ENCODE data around the gene ADISSP. TPM values are rescaled to one million over a fixed set of nuclear protein-coding genes. Genes with fewer than 3 reads are reported as not detected.

ADISSP gene
- total RNA-seq, 1 experiment from 2014 or later: 99.4 TPM

GRCh38 chr20:3813848-3814581 lies 46.5 kb upstream of the ADISSP start:
- peaks cover 54 to 79% of the 10 kb centered on the region in 2 experiments for H3K4me1 ChIP-seq (ENCODE audit: control insufficient read depth in 1 of 2, insufficient read depth in 2 of 2, low read length in 2 of 2)
- BruUV-seq (replicated peaks): no TSS peak
- H3K4me2 ChIP-seq (ENCODE audit: low read length): peak overlapping the region; percentile 49
- peak overlapping the region; percentile 76 for H3K9ac ChIP-seq (ENCODE audit: low read length)
- H3K79me2 ChIP-seq (ENCODE audit: insufficient read depth, low read length): peaks cover 7% of the 10 kb centered on the region
- H3K9me3 ChIP-seq (ENCODE audit: control insufficient read depth in 1 of 2, insufficient read depth in 1 of 2, low read depth in 1 of 2, low read length in 2 of 2): no peaks in the 10 kb centered on the region
- H3K9me2 ChIP-seq (ENCODE audit: insufficient read depth): no peaks in the 10 kb centered on the region
- intact Hi-C loops (cut with micrococcal nuclease): no loop called here
- H3K36me3 ChIP-seq (ENCODE audit: control insufficient read depth in 1 of 2, insufficient read depth in 2 of 2, low read length in 2 of 2): no peaks in the 10 kb centered on the region
- ChIA-PET CTCF (interaction anchor here (1.0 to 1.6 kb wide), 3 partner anchors 29 to 138 kb away, joined by 3 to 6 read pairs (median 4); no protein-coding TSS in a partner anchor), RAD21 (ENCODE audit: low non-redundant PET in 1 of 2, low total read pairs in 2 of 2, uncharacterized antibody in 2 of 2, unreplicated experiment in 2 of 2) (no interaction called here), POLR2A (interaction anchor here (0.7 to 3.3 kb wide), 4 partner anchors 10 to 26 kb away, joined by 3 to 14 read pairs (median 10); partner anchors contain the start of gene CDC25B)
- no peaks in the 10 kb centered on the region for H4K20me1 ChIP-seq (ENCODE audit: insufficient read depth)
- peak overlapping the region; percentile 99 for H3K27ac ChIP-seq (ENCODE audit: low read depth, low read length)
- H3K27me3 ChIP-seq (ENCODE audit: insufficient read depth, low read length): no peaks in the 10 kb centered on the region
- DNase-seq (ENCODE audit: low read depth, low spot score) (no peak), ATAC-seq (no peak)
- H3K4me3 ChIP-seq (replicated peaks in 1 of 2; ENCODE audit: low read depth in 1 of 2, low read length in 2 of 2): no peak overlapping the region
- H2AFZ ChIP-seq (ENCODE audit: low read depth, low read length, poor library complexity, severe bottlenecking): no peak overlapping the region
- TF ChIP-seq EZH2phosphoT487 (IDR thresholded peaks at IDR 0.05; ENCODE audit: borderline replicate concordance) (no peak), JUND (IDR thresholded peaks at IDR 0.05) (no peak), CEBPB (IDR thresholded peaks at IDR 0.05; ENCODE audit: low read depth) (no peak), CTCF (IDR thresholded peaks at IDR 0.05 in 2 of 3, conservative IDR thresholded peaks at IDR 0.05 in 1 of 3; ENCODE audit: borderline replicate concordance in 1 of 3, insufficient read depth in 1 of 3, low read depth in 2 of 3, low read length in 2 of 3) (no peak), SP1 (IDR thresholded peaks at IDR 0.05; ENCODE audit: low read depth) (no peak), FOSL1 (IDR thresholded peaks at IDR 0.05; ENCODE audit: low read depth) (no peak), REST (IDR thresholded peaks at IDR 0.05; ENCODE audit: low read depth) (no peak), YY1 (IDR thresholded peaks at IDR 0.05; ENCODE audit: extremely low read depth, insufficient replicate concordance, low read depth, low read length) (no peak)
- TF ChIP-seq, protein P1, sequence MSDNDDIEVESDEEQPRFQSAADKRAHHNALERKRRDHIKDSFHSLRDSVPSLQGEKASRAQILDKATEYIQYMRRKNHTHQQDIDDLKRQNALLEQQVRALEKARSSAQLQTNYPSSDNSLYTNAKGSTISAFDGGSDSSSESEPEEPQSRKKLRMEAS (IDR thresholded peaks at IDR 0.05): no peak

All from HCT116 (cell line).